Caco-2 (cell line): ENCODE measurements around the gene STAG1. TPM values are rescaled to one million over a fixed set of nuclear protein-coding genes. Genes with fewer than 3 reads are reported as not detected.

Experiments
- BruUV-seq: library from RNA; stranded (reverse); fragments of 400-500 nt; replicated peaks from 2 replicates; lab custom pipeline; 2021; lab: Mats Ljungman, UMichigan
- CTCF ChIA-PET: fragments of 300-600 bp; sonication (Branson Sonifier 250); formaldehyde crosslinking; loops from one replicate; lab custom pipeline; 2022; ENCODE audit warnings: antibody characterized with exemption; lab: Charles Lee
- POLR2A ChIA-PET: fragments of 300-600 bp; sonication (Branson Sonifier 250); formaldehyde crosslinking; loops from one replicate; lab custom pipeline; 2022; ENCODE audit warnings: antibody characterized with exemption; lab: Charles Lee
- DNase-seq, 2 experiments: peaks; one replicate each; pipeline versions ENCODE4 v3.0.0 to v3.0.0-alpha.2; 2020 to 2022
- H3K27me3 ChIP-seq: replicated peaks from 2 replicates; pipeline ENCODE4 v1.6.0; 2011; ENCODE audit warnings: low read length; ENCODE audit not compliant: control insufficient read depth, insufficient read depth
- H3K36me3 ChIP-seq: 2 replicates; pipeline ENCODE4 v1.5.1; 2011; ENCODE audit warnings: low read length; ENCODE audit not compliant: control insufficient read depth, insufficient read depth
- H3K4me1 ChIP-seq: fragments of 250-450 bp; sonication (Bioruptor Pico); 2 replicates; pipeline ENCODE4 v1.5.1; 2020; ENCODE audit warnings: mild to moderate bottlenecking
- H3K4me3 ChIP-seq: 2 replicates; pipeline ENCODE4 v1.5.1; 2011; ENCODE audit warnings: low read depth, mild to moderate bottlenecking, control low read depth, low read length
- H3K9me3 ChIP-seq: fragments of 250-450 bp; sonication (Bioruptor Pico); 2 replicates; pipeline ENCODE4 v1.5.1; 2020; ENCODE audit warnings: mild to moderate bottlenecking, moderate library complexity
- H3K27ac Mint-ChIP-seq: one replicate; pipeline ENCODE4 v1.8.0; 2022; ENCODE audit warnings: mixed read lengths; ENCODE audit not compliant: unreplicated experiment
- H3K27me3 Mint-ChIP-seq: one replicate; pipeline ENCODE4 v1.8.0; 2022; ENCODE audit warnings: mixed read lengths; ENCODE audit not compliant: insufficient read depth, unreplicated experiment
- H3K36me3 Mint-ChIP-seq: one replicate; pipeline ENCODE4 v1.8.0; 2022; ENCODE audit warnings: mild to moderate bottlenecking, mixed read lengths; ENCODE audit not compliant: insufficient read depth, unreplicated experiment
- H3K4me1 Mint-ChIP-seq: one replicate; pipeline ENCODE4 v1.8.0; 2022; ENCODE audit warnings: low read depth, mixed read lengths; ENCODE audit not compliant: unreplicated experiment
- H3K4me3 Mint-ChIP-seq: one replicate; pipeline ENCODE4 v1.8.0; 2022; ENCODE audit warnings: mild to moderate bottlenecking, moderate library complexity, mixed read lengths; ENCODE audit not compliant: unreplicated experiment
- H3K9me3 Mint-ChIP-seq: one replicate; pipeline ENCODE4 v1.8.0; 2022; ENCODE audit warnings: mixed read lengths; ENCODE audit not compliant: unreplicated experiment
- intact Hi-C: fragments of 100-400 bp; cut with micrococcal nuclease; formaldehyde crosslinking; loops from one replicate; pipeline ENCODE4 v1.10.0; 2022; ENCODE audit not compliant: unreplicated experiment
- total RNA-seq: library from RNA; stranded (reverse); gene quantifications from 2 replicates; pipeline ENCODE4 v1.2.3, GENCODE V29; 2022
- TF ChIP-seq, protein P1 (sequence below), 2 experiments: fragments of 200-600 bp in 1 of 2; IDR thresholded peaks; 1 replicate in 1 of 2; 2 replicates in 1 of 2; pipeline versions ENCODE4 v1.5.1 to v1.8.0; 2011 to 2022; ENCODE audit warnings: antibody characterized with exemption in 1 of 2, control low read depth in 1 of 2, inconsistent platforms in 1 of 2, low read depth in 1 of 2, low read length in 1 of 2, mild to moderate bottlenecking in 1 of 2, moderate library complexity in 1 of 2; ENCODE audit not compliant: insufficient read depth in 1 of 2, severe bottlenecking in 1 of 2, unreplicated experiment in 1 of 2

Gene STAG1
- total RNA-seq, 1 experiment from 2014 or later = 37.5 TPM

DNA sequence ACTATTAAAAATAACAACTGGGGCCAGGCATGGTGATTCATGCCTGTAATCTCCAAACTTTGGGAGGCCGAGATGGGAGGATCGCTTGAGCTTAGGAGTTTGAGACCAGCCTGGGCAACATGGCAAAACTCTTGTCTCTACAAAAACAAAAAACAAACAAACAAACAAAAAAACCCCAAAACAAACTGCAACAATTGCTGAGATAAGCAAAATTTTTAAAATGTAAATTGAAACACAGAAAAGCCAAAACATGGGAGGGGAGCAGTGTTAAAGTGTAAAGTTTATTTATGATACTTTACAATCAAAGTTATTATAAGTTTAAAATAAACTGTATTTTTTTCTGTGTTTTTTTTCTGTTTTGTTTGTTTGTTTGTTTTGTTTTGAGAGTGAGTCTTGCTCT, 294.4 kb downstream of the STAG1 start:
- CTCF ChIA-PET = no interaction called here
- DNase-seq = no peak
- peaks cover 57% of the 10 kb centered on the region for H3K36me3 Mint-ChIP-seq
- H3K27ac Mint-ChIP-seq = no peak overlapping the region
- H3K27me3 Mint-ChIP-seq = no peaks in the 10 kb centered on the region
- Histone ChIP-seq H3K9me3 (peaks cover 21% of the 10 kb centered on the region), H3K4me1 (no peaks in the 10 kb centered on the region), H3K27me3 (no peaks in the 10 kb centered on the region), H3K36me3 (no peaks in the 10 kb centered on the region; the same call in 1 of the 2 replicates), H3K4me3 (no peak overlapping the region)
- no peak overlapping the region for H3K4me3 Mint-ChIP-seq
- peaks cover 40% of the 10 kb centered on the region for H3K9me3 Mint-ChIP-seq
- H3K4me1 Mint-ChIP-seq = no peaks in the 10 kb centered on the region
- intact Hi-C loops = no loop called here
- TF ChIP-seq, protein P1, sequence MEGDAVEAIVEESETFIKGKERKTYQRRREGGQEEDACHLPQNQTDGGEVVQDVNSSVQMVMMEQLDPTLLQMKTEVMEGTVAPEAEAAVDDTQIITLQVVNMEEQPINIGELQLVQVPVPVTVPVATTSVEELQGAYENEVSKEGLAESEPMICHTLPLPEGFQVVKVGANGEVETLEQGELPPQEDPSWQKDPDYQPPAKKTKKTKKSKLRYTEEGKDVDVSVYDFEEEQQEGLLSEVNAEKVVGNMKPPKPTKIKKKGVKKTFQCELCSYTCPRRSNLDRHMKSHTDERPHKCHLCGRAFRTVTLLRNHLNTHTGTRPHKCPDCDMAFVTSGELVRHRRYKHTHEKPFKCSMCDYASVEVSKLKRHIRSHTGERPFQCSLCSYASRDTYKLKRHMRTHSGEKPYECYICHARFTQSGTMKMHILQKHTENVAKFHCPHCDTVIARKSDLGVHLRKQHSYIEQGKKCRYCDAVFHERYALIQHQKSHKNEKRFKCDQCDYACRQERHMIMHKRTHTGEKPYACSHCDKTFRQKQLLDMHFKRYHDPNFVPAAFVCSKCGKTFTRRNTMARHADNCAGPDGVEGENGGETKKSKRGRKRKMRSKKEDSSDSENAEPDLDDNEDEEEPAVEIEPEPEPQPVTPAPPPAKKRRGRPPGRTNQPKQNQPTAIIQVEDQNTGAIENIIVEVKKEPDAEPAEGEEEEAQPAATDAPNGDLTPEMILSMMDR (IDR thresholded peaks at IDR 0.05; ENCODE audit: insufficient read depth in 1 of 2, low read depth in 1 of 2, low read length in 1 of 2, severe bottlenecking in 1 of 2, unreplicated experiment in 1 of 2) = no peak
- no TSS peak for BruUV-seq
- POLR2A ChIA-PET = no interaction called here

- Histone ChIP-seq H3K4me1 (no peaks in the 10 kb centered on the region), H3K27me3 (no peaks in the 10 kb centered on the region), H3K9me3 (peaks cover 21% of the 10 kb centered on the region), H3K4me3 (no peak overlapping the region), H3K36me3 (no peaks in the 10 kb centered on the region; the same call in 1 of the 2 replicates)
- TF ChIP-seq, protein P1 (IDR thresholded peaks at IDR 0.05; ENCODE audit: insufficient read depth in 1 of 2, low read depth in 1 of 2, low read length in 1 of 2, severe bottlenecking in 1 of 2, unreplicated experiment in 1 of 2) = no peak
- POLR2A ChIA-PET = no interaction called here
- BruUV-seq = no TSS peak
- CTCF ChIA-PET = no interaction called here
- Mint-ChIP-seq H3K36me3 (peaks cover 63% of the 10 kb centered on the region), H3K27ac (no peak overlapping the region), H3K27me3 (no peaks in the 10 kb centered on the region), H3K9me3 (peaks cover 40% of the 10 kb centered on the region), H3K4me1 (no peaks in the 10 kb centered on the region), H3K4me3 (no peak overlapping the region)
- intact Hi-C loops = no loop called here
- no peak for DNase-seq
Measured at GRCh38 chr3:136456196-136456595, 296.0 kb downstream of the STAG1 start.

GRCh38 chr3:136444581-136444980, 307.6 kb downstream of the STAG1 start:
- Mint-ChIP-seq H3K27me3 (no peaks in the 10 kb centered on the region), H3K4me3 (no peak overlapping the region), H3K27ac (no peak overlapping the region), H3K9me3 (no peaks in the 10 kb centered on the region), H3K36me3 (peaks cover 26% of the 10 kb centered on the region), H3K4me1 (no peaks in the 10 kb centered on the region)
- intact Hi-C loops = no loop called here
- Histone ChIP-seq H3K9me3 (no peaks in the 10 kb centered on the region), H3K4me1 (no peaks in the 10 kb centered on the region), H3K36me3 (no peaks in the 10 kb centered on the region), H3K27me3 (no peaks in the 10 kb centered on the region), H3K4me3 (no peak overlapping the region)
- no TSS peak for BruUV-seq
- DNase-seq = no peak
- TF ChIP-seq, protein P1 (IDR thresholded peaks at IDR 0.05; ENCODE audit: insufficient read depth in 1 of 2, low read depth in 1 of 2, low read length in 1 of 2, severe bottlenecking in 1 of 2, unreplicated experiment in 1 of 2) = no peak
- POLR2A ChIA-PET = no interaction called here
- CTCF ChIA-PET = no interaction called here
